Measurements from ENCODE around the gene HMX2. TPM values are rescaled to one million over a fixed set of nuclear protein-coding genes. Genes with fewer than 3 reads are reported as not detected.

The HMX2 gene
- total and polyA plus RNA-seq, 2 of the 13 experiments (the other 11 are each of a cell fraction or from before 2014, with no cell fraction given), result not detected

DNA sequence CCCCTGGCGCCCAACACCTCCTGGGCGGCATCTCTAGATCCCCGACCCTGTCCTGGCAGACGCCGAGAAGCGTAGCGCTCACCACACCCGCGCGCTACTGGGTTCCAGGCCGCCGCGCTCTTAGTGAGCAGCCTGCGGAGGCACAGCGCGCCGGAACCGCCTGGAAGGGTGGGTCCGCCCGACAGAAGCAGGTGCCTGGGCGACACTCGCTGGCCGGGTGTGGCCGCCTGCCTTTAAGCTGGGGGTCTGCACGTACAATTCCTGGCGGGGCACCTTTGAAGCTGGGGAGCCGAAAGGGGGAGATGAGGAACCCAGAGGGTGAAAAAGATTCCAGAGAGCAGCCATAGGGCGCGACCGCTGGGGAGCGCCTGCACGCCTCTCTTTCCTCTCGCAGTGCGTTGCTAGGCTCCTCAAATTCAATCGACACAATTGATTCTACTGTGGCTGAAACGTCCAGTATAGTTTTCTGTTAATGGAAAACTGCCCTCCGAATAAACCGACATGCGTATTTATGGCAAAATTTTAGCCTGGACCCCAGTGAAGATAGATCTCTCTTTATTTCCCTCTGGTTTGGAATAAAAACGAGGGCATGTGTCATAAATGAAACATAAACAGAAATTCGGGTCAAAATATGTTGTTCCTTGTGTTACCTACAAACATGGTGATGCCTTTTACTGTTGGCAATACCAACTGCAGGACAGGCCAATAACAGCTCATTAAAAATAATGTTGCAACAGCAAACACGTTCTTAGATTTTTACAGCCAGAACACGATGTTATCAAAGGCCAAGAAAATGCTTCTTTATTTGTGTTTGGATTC lies 7.6 kb upstream of the HMX2 start (continued):
- TF ChIP-seq, protein P1, sequence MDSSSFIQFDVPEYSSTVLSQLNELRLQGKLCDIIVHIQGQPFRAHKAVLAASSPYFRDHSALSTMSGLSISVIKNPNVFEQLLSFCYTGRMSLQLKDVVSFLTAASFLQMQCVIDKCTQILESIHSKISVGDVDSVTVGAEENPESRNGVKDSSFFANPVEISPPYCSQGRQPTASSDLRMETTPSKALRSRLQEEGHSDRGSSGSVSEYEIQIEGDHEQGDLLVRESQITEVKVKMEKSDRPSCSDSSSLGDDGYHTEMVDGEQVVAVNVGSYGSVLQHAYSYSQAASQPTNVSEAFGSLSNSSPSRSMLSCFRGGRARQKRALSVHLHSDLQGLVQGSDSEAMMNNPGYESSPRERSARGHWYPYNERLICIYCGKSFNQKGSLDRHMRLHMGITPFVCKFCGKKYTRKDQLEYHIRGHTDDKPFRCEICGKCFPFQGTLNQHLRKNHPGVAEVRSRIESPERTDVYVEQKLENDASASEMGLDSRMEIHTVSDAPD (CRISPR knock-in tag; IDR thresholded peaks at IDR 0.05), result no peak
- TF ChIP-seq TFDP1 (CRISPR knock-in tag; IDR thresholded peaks at IDR 0.05; ENCODE audit: borderline replicate concordance) (peak; percentile 10; the same call in 1 of the 2 replicates), NFIC (IDR thresholded peaks at IDR 0.05; ENCODE audit: low read length) (no peak), MXI1 (IDR thresholded peaks at IDR 0.05; ENCODE audit: borderline replicate concordance, low read depth, low read length) (no peak), TBX3 (IDR thresholded peaks at IDR 0.05; ENCODE audit: borderline replicate concordance) (no peak), BATF2 (CRISPR knock-in tag; IDR thresholded peaks at IDR 0.05) (no peak), ZSCAN20 (CRISPR knock-in tag; IDR thresholded peaks at IDR 0.05; ENCODE audit: borderline replicate concordance) (no peak), GLI4 (CRISPR knock-in tag; IDR thresholded peaks at IDR 0.05; ENCODE audit: borderline replicate concordance) (no peak), ZNF652 (CRISPR knock-in tag; IDR thresholded peaks at IDR 0.05; ENCODE audit: borderline replicate concordance, low read depth) (no peak), ZGPAT (CRISPR knock-in tag; IDR thresholded peaks at IDR 0.05) (0 out of 2 replicates have a peak, but pooled peaks have one; percentile 15), RARA (CRISPR knock-in tag; IDR thresholded peaks at IDR 0.05) (no peak)
- TF ChIP-seq, protein P2, sequence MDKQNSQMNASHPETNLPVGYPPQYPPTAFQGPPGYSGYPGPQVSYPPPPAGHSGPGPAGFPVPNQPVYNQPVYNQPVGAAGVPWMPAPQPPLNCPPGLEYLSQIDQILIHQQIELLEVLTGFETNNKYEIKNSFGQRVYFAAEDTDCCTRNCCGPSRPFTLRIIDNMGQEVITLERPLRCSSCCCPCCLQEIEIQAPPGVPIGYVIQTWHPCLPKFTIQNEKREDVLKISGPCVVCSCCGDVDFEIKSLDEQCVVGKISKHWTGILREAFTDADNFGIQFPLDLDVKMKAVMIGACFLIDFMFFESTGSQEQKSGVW (CRISPR knock-in tag; IDR thresholded peaks at IDR 0.05; ENCODE audit: borderline replicate concordance), result no peak
- TF ChIP-seq, protein P3, sequence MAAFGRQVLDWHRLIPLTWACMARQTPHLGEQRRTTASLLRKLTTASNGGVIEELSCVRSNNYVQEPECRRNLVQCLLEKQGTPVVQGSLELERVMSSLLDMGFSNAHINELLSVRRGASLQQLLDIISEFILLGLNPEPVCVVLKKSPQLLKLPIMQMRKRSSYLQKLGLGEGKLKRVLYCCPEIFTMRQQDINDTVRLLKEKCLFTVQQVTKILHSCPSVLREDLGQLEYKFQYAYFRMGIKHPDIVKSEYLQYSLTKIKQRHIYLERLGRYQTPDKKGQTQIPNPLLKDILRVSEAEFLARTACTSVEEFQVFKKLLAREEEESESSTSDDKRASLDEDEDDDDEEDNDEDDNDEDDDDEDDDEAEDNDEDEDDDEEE (CRISPR knock-in tag; IDR thresholded peaks at IDR 0.05), result no peak

Measured in HepG2 (cell line).